Putamen (tissue), 1 donor: ENCODE data around the gene HHLA2.
"Not testable (repeated sequence)": the region's sequence is repeated elsewhere in the genome, so short reads cannot be mapped to it uniquely, and the experiment has no call there.

ENCODE experiments used
- DNase-seq: peaks from one replicate; pipeline ENCODE4 v3.0.0-alpha.2; 2016; ENCODE audit warnings: low spot score

Gene HHLA2

GRCh38 chr3:108342837-108343486 is 46.6 kb downstream of the HHLA2 start:
- no peak for DNase-seq

- peak; percentile 64 for DNase-seq
Observed at GRCh38 chr3:108343491-108343890, 47.1 kb downstream of the HHLA2 start.

- no peak for DNase-seq
Observed at GRCh38 chr3:108345492-108346205, 49.3 kb downstream of the HHLA2 start.

GRCh38 chr3:108346301-108347227 is 50.2 kb downstream of the HHLA2 start:
- no peak for DNase-seq

- no peak for DNase-seq
Observed at GRCh38 chr3:108352176-108352575, 55.8 kb downstream of the HHLA2 start.

- DNase-seq: no peak
Observed at GRCh38 chr3:108354562-108354961, 58.2 kb downstream of the HHLA2 start.

- DNase-seq: no peak
Observed at GRCh38 chr3:108357042-108357441, 60.7 kb downstream of the HHLA2 start.

- no peak for DNase-seq
Observed at GRCh38 chr3:108359011-108359410, 62.7 kb downstream of the HHLA2 start.

GRCh38 chr3:108376026-108376425 is 79.7 kb downstream of the HHLA2 start:
- no peak for DNase-seq

GRCh38 chr3:108377384-108377783 is 81.0 kb downstream of the HHLA2 start:
- DNase-seq: no peak

- DNase-seq: no peak
Observed at GRCh38 chr3:108378153-108378951, 82.0 kb downstream of the HHLA2 start.

- DNase-seq: not testable (repeated sequence)
Observed at GRCh38 chr3:108378952-108379342, 82.6 kb downstream of the HHLA2 start.

GRCh38 chr3:108380128-108380795 is 83.9 kb downstream of the HHLA2 start:
- DNase-seq: no peak

GRCh38 chr3:108381529-108382140 is 85.3 kb downstream of the HHLA2 start:
- DNase-seq: no peak

- no peak for DNase-seq
Observed at GRCh38 chr3:108383306-108383705, 87.0 kb downstream of the HHLA2 start.

GRCh38 chr3:108387063-108387462 is 90.7 kb downstream of the HHLA2 start:
- DNase-seq: no peak

- peak; percentile 22 for DNase-seq
Observed at GRCh38 chr3:108388136-108389132, 92.1 kb downstream of the HHLA2 start.

- DNase-seq: no peak
Observed at GRCh38 chr3:108389372-108389771, 93.0 kb downstream of the HHLA2 start.

- DNase-seq: no peak
Observed at GRCh38 chr3:108391917-108392593, 95.7 kb downstream of the HHLA2 start.
